ENCODE results near the gene TRAP1.
"Not testable (repeated sequence)": the region's sequence is repeated elsewhere in the genome, so short reads cannot be mapped to it uniquely, and the experiment has no call there.

TRAP1 gene

GRCh38 chr16:3735541-3735940 lies 18.2 kb upstream of the TRAP1 start:
- DNase-seq, result no peak

- no peak for DNase-seq
These were observed 17.5 kb upstream of the TRAP1 start for GRCh38 chr16:3734758-3735221.

GRCh38 chr16:3734084-3734757 lies 16.9 kb upstream of the TRAP1 start:
- no peak for DNase-seq

- no peak for DNase-seq
These were observed 14.8 kb upstream of the TRAP1 start for GRCh38 chr16:3732171-3732570.

DNA sequence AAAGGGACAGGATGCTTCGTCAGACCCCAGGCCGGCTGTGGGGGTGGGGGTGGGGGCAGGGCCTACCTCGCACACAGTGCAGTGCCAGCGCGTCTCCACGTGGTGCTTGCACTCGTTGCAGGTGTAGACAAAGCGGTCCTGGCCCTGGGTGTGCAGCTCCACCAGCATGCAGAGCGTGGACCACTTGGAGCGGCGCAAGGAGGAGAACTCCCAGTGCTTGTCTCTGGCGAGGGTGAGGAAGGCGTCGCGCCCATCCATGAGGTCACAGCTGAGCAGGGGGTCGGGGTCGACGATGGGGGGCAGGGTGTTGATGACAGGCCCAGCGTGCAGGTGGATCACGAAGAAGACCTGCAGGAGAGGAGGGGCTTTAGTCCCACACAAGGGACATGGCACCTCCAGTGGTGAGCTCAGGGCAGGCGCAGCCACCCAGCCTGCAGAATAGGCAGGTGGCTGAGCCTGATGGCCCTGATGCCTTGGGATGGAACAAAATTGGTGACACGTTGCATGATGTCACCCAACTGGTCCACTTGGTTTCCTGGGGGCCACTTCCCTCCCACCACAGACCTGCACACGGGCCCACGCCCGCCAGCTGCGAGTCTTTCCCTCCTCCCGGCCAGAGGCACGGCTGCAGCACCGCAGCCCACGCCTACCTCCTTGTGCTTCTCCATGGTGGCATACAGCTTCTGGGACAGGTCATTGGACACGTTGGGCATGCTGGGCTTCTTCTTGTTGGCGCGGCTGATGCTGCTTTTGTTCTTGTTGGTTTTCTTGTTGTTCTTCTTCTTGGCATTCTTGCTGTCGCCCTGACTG lies 14.0 kb upstream of the TRAP1 start:
- DNase-seq, result no peak

GRCh38 chr16:3730161-3731125 lies 13.1 kb upstream of the TRAP1 start:
- DNase-seq, result no peak

DNA sequence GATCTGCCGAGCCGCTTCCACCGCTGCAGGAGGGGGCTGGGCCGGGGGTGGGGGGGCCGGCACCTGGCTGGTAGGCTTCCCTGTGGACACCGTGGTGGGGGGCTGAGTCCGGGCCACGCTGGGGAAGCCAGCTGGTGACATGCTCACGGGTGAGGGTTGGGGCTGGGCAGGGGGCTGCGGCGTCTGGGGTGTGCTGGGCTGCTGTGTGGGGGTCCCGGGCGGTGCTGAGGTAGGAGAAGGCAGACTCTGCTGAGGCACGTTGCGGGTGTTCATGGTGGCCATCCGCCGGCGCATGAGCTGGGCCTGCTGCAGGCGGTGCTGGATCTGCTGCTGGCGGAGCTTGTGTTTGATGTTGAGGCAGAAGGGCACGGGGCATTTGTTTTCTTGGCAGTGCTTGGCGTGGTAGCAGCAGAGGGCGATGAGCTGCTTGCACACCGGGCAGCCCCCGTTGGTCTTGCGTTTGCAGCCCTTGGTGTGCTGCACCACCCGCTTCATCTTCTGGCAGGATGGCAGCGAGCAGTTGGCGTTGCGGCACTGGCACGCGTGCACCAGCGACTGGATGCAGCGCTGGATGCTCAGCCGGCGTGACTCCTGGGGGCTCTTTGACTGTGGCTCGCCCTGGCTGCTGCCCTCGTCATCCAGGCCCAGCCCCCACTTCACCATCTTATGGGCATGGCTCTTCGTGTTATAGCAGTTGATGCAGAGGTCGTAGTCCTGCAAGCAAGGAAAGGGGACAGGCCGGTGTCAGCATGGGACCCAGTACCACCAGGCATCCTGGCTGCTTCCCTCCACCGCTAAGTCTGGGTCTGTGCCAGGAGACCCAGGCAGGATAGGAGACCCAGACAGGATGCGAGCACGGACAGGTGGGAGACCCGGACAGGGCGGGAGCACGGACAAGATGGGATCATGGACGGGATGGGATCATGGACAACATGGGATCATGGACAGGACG lies 12.1 kb upstream of the TRAP1 start:
- DNase-seq, result no peak

DNA sequence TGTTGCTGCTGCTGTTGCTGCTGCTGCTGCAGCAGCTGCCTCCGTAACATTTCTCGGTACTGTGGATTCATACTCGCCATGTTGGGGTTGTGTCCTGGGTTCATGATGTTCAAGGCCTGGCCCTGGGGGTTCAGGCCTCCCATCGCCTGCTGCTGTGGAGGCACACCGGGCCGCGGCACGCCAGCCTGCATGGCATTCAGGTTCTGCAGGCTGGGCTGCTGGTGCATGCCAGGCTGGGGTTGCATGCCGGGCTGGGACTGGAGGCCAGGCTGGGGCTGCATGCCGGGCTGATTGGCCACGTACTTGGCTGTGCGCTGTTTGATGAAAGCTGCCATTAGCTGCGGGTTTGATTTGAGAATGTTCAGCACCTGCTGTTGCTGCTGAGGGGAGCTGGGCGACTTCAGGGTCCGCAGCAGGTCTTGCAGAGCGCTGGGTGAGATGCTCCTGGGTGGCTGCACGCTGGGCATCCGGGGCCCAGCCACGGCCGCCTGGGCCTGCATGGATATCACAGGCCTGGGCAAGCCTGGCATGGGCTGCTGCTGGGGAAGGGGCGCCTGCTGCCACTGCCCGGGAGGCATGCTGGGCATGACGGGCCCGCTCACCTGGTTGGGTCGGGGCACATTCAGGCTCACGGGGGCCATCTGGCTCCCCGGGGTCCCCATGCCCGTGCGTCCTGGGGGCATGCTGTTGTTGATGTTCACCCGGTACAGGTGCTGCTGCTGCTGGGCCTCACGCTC lies 11.3 kb upstream of the TRAP1 start:
- DNase-seq, result no peak

GRCh38 chr16:3727806-3728381 lies 10.6 kb upstream of the TRAP1 start:
- DNase-seq, result no peak

DNA sequence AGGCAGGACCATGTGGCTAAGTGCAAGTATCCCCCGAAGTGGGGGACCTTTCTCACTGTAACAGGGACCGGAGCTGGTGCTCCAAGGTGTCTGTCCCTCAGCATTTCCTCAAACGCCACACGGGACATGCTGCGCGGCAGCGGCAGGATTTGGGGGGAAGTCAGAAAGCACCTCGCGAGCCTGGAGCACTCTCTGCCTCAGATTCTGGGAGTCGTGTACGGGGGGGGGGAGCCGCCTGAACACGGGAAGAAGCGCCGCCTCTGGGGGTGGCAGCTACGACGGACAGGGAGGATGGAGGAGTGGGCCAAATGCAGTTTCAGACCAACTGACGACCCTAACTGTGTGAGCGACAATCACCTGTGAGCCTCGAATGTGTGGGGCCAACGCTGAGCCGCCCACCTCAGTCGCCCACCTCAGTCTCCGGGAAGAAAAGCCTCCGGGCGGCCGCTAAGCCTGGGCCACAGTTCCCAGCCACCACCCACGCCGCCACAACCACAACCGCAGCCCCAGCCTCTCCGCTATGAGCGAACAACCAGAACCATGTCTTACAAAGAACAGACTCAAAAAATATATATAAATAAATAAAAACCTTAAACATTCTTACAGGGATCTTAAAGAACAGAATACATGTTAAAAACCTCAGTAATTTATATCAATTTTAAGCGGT lies 8.8 kb upstream of the TRAP1 start:
- DNase-seq, result no peak

DNA sequence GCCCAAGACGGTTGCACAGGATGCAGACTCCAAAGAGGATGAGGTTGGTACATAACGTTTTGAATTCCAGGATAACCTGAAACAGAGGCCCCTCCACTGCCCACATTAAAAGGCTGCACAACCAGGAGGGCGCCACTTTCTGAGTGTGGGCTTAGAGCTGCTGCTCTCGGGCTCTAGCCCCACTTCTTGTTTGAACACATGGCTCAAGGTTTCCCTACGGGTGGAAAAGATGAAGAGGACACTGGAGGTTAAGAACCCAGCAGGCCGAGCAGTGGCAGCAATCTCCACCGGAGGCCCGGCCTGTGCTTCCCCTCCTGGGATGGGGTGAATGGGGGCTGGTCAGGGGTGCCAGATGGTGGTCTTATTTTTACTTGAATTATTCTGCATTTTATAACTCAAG lies 8.0 kb upstream of the TRAP1 start:
- DNase-seq, result no peak

GRCh38 chr16:3722508-3722907 lies 5.2 kb upstream of the TRAP1 start:
- no peak for DNase-seq

DNA sequence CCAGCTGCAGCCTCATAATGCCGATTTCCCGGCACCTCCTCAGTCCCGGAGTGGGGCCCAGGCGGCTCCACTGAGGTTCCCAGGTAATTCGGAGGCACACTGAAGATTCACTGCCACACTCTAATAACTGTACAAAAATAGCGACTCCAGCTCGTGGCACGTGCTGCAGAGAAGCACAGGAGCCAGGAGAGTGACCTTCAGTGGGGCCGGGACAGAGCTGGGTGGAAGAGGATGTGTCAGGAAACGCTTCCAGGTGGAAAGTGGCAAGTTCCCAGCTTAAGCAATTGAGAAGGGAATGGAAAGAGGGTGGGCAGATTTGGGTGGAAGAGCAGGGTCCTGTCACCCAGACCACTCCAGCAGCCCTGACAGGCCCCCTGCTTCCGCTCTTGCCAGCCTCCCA lies 3.1 kb upstream of the TRAP1 start:
- no peak for DNase-seq

DNA sequence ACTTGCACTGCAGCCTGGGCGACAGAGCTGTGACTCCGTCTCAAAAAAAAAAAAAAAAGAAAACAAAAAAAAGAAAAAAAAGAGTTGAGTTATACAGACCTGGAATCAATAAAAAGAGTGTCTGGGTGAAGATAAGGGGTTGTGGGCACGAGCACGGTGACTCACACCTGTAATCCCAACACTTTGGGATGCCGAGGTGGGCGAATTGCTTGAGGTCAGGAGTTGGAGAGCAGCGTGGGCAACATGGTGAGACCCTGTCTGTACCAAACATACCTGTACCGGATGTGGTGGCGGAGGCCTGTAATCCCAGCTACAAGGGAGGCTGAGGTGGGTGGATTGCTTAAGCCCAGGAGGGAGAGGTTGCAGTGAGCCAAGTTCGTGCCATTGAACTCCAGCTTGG lies 1.3 kb upstream of the TRAP1 start:
- DNase-seq, result no peak

GRCh38 chr16:3718019-3718391 lies 681 bp upstream of the TRAP1 start:
- no peak for DNase-seq

- DNase-seq, result no peak
These were observed 491 bp downstream of the TRAP1 start for GRCh38 chr16:3716831-3717234.

DNA sequence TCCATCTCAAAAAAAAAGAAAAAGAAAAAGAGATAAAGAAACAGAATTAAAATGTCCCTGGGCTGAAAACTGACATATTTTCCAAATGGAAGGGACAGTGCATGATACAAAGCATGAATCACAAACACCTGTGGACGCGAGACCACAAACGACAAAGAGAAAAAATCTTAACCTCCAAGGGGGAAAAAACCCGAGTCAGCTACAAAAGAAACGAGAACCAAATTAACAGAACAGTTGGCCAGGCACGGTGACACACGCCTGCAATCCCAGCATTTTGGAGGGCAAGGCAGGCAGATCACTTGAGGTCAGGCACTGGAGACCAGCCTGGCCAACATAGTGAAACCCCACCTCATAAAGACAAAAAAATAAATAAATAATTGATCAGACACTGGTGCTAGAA lies 1.9 kb downstream of the TRAP1 start:
- no peak for DNase-seq

- not testable (repeated sequence) for DNase-seq
These were observed 2.9 kb downstream of the TRAP1 start for GRCh38 chr16:3714378-3714777.

GRCh38 chr16:3713587-3714242 lies 3.6 kb downstream of the TRAP1 start:
- no peak for DNase-seq

GRCh38 chr16:3712861-3713372 lies 4.4 kb downstream of the TRAP1 start:
- DNase-seq, result no peak

Data from T1000 (cell line).